Muscle of arm (tissue), 12 donors: Measurements from ENCODE around the gene ZMIZ1. TPM values are rescaled to one million over a fixed set of nuclear protein-coding genes. Genes with fewer than 3 reads are reported as not detected.

Experiments used
- DNase-seq: peaks from one replicate; pipeline ENCODE4 v3.0.0-alpha.2; 2013
- polyA plus RNA-seq, 12 donors: library from polyadenylated mRNA; unstranded; fragments of 120-200 nt; gene quantifications; one replicate each; pipeline ENCODE4 v1.2.1, GENCODE V29; 2013; ENCODE audit not compliant: insufficient read length in 12 of 12

Gene ZMIZ1
- polyA plus RNA-seq, 12 donors = 27.7 to 66.3 (median 34.3) TPM; not detected in 1

GRCh38 chr10:79186486-79187120 is 117.8 kb downstream of the ZMIZ1 start:
- DNase-seq = no peak

- no peak for DNase-seq
These were observed 118.6 kb downstream of the ZMIZ1 start for GRCh38 chr10:79187121-79187940.

- no peak for DNase-seq
These were observed 119.6 kb downstream of the ZMIZ1 start for GRCh38 chr10:79188154-79188965.

GRCh38 chr10:79189181-79189580 is 120.4 kb downstream of the ZMIZ1 start:
- DNase-seq = no peak

GRCh38 chr10:79189853-79190435 is 121.2 kb downstream of the ZMIZ1 start:
- DNase-seq = no peak

GRCh38 chr10:79190740-79191261 is 122.0 kb downstream of the ZMIZ1 start:
- no peak for DNase-seq

- DNase-seq = no peak
These were observed 123.3 kb downstream of the ZMIZ1 start for GRCh38 chr10:79191951-79192676.

- no peak for DNase-seq
These were observed 123.9 kb downstream of the ZMIZ1 start for GRCh38 chr10:79192677-79193003.

GRCh38 chr10:79193694-79194382 is 125.1 kb downstream of the ZMIZ1 start:
- DNase-seq = no peak

GRCh38 chr10:79195091-79195923 is 126.5 kb downstream of the ZMIZ1 start:
- DNase-seq = peak; percentile 91

- peak; percentile 68 for DNase-seq
These were observed 128.0 kb downstream of the ZMIZ1 start for GRCh38 chr10:79196470-79197461.

GRCh38 chr10:79197558-79197957 is 128.8 kb downstream of the ZMIZ1 start:
- DNase-seq = no peak

GRCh38 chr10:79200346-79200745 is 131.6 kb downstream of the ZMIZ1 start:
- DNase-seq = no peak

GRCh38 chr10:79201706-79202105 is 132.9 kb downstream of the ZMIZ1 start:
- DNase-seq = no peak

- no peak for DNase-seq
These were observed 133.6 kb downstream of the ZMIZ1 start for GRCh38 chr10:79202188-79203013.

- no peak for DNase-seq
These were observed 134.4 kb downstream of the ZMIZ1 start for GRCh38 chr10:79203014-79203644.

GRCh38 chr10:79203833-79204232 is 135.1 kb downstream of the ZMIZ1 start:
- no peak for DNase-seq
